Neural cell (in vitro differentiated cells): ENCODE results near the gene PKNOX2.

ENCODE experiments used
- EP300 ChIP-seq: fragments of 450-650 bp; conservative IDR thresholded peaks from 2 replicates; pipeline ENCODE4 v1.6.1; 2014; ENCODE audit warnings: antibody characterized with exemption, mild to moderate bottlenecking, moderate library complexity; ENCODE audit not compliant: poor library complexity, severe bottlenecking
- EZH2 ChIP-seq: fragments of 200-600, 300-800 bp; shearing (Covaris generic), sonication (generic); IDR thresholded peaks from 2 replicates; pipeline ENCODE4 v1.6.1; 2014; ENCODE audit warnings: antibody characterized with exemption, low read length, borderline replicate concordance, mild to moderate bottlenecking; ENCODE audit not compliant: insufficient read depth, poor library complexity, severe bottlenecking
- MXI1 ChIP-seq: fragments of 450-650 bp; conservative IDR thresholded peaks from 2 replicates; pipeline ENCODE4 v1.6.1; 2014; ENCODE audit warnings: antibody characterized with exemption, mild to moderate bottlenecking; ENCODE audit not compliant: poor library complexity, severe bottlenecking
- POLR2AphosphoS5 ChIP-seq: IDR thresholded peaks from 2 replicates; pipeline ENCODE4 v1.6.1; 2012
- TAF1 ChIP-seq: IDR thresholded peaks from 2 replicates; pipeline ENCODE4 v1.6.1; 2012; ENCODE audit warnings: low read depth
- TF ChIP-seq, protein P1 (sequence below): fragments of 450-650 bp; IDR thresholded peaks from 2 replicates; pipeline ENCODE4 v1.5.1; 2014; ENCODE audit warnings: antibody characterized with exemption, mild to moderate bottlenecking, moderate library complexity; ENCODE audit not compliant: poor library complexity, severe bottlenecking

DNA sequence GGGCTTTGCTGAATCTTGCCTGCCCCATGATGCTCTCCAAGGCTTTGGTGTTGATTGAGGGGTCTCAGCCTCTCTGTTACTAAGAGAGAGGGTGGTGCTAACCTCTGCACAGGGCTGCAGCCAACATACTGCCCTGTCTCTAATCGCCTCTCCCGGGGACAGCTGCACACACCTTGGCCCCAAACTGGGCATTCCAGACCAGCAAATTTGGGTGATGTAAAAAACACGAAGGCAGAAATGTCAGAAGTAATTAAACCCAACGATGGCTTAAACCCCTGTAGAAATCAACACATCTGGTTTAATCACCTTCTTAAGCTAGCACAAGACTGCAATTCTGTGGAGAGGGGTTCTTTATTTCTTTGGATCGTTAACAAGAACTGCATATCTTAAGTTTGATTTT is 215.0 kb downstream of the PKNOX2 start:
- TF ChIP-seq, protein P1, sequence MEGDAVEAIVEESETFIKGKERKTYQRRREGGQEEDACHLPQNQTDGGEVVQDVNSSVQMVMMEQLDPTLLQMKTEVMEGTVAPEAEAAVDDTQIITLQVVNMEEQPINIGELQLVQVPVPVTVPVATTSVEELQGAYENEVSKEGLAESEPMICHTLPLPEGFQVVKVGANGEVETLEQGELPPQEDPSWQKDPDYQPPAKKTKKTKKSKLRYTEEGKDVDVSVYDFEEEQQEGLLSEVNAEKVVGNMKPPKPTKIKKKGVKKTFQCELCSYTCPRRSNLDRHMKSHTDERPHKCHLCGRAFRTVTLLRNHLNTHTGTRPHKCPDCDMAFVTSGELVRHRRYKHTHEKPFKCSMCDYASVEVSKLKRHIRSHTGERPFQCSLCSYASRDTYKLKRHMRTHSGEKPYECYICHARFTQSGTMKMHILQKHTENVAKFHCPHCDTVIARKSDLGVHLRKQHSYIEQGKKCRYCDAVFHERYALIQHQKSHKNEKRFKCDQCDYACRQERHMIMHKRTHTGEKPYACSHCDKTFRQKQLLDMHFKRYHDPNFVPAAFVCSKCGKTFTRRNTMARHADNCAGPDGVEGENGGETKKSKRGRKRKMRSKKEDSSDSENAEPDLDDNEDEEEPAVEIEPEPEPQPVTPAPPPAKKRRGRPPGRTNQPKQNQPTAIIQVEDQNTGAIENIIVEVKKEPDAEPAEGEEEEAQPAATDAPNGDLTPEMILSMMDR = no peak
- TF ChIP-seq EZH2 (no peak), POLR2AphosphoS5 (no peak), MXI1 (no peak), TAF1 (no peak), EP300 (no peak)
